GM23338 (cell line): ENCODE measurements around the gene CTNNAL1. TPM values are rescaled to one million over a fixed set of nuclear protein-coding genes. Genes with fewer than 3 reads are reported as not detected.

Experiments
- ATAC-seq: fragments of 200-7000 bp; cut with Tn5 transposase; 3 replicates; pipeline ENCODE4 v1.9.1; 2020
- DNase-seq: peaks from one replicate; pipeline ENCODE4 v3.0.0-alpha.2; 2015; ENCODE audit warnings: low spot score
- H2AFZ ChIP-seq: fragments of 200-600 bp; sonication (generic); 2 replicates; pipeline ENCODE4 v1.8.0; 2016; ENCODE audit warnings: antibody characterized with exemption, mild to moderate bottlenecking, moderate library complexity
- H3F3A ChIP-seq: fragments of 200-600 bp; sonication (generic); replicated peaks from 2 replicates; pipeline ENCODE4 v1.8.0; 2017; ENCODE audit warnings: antibody characterized with exemption, mixed run types, low read depth
- H3K27ac ChIP-seq: fragments of 200-600 bp; sonication (generic); 2 replicates; pipeline ENCODE4 v1.6.1; 2016; ENCODE audit warnings: low read depth
- H3K27me3 ChIP-seq: fragments of 200-600 bp; sonication (generic); 2 replicates; pipeline ENCODE4 v1.8.0; 2016; ENCODE audit warnings: mild to moderate bottlenecking, mixed run types, moderate library complexity; ENCODE audit not compliant: insufficient read depth
- H3K36me3 ChIP-seq: fragments of 200-600 bp; sonication (generic); 2 replicates; pipeline ENCODE4 v1.8.0; 2016; ENCODE audit warnings: mild to moderate bottlenecking; ENCODE audit not compliant: insufficient read depth
- H3K4me1 ChIP-seq: fragments of 200-600 bp; sonication (generic); 2 replicates; pipeline ENCODE4 v1.8.0; 2016; ENCODE audit warnings: mild to moderate bottlenecking, moderate library complexity; ENCODE audit not compliant: insufficient read depth
- H3K4me2 ChIP-seq: fragments of 200-600 bp; sonication (generic); 2 replicates; pipeline ENCODE4 v1.7.1; 2017; ENCODE audit warnings: mixed run types
- H3K4me3 ChIP-seq: fragments of 200-600 bp; sonication (generic); 2 replicates; pipeline ENCODE4 v1.6.1; 2016; ENCODE audit warnings: mixed run types
- H3K79me2 ChIP-seq: fragments of 200-600 bp; sonication (generic); replicated peaks from 2 replicates; pipeline ENCODE4 v1.8.0; 2017; ENCODE audit warnings: mild to moderate bottlenecking; ENCODE audit not compliant: insufficient read depth
- H3K9me2 ChIP-seq: fragments of 200-600 bp; sonication (generic); 2 replicates; pipeline ENCODE4 v1.8.0; 2017; ENCODE audit not compliant: insufficient read depth
- H4K20me1 ChIP-seq: fragments of 200-600 bp; sonication (generic); replicated peaks from 2 replicates; pipeline ENCODE4 v1.8.0; 2017; ENCODE audit warnings: mild to moderate bottlenecking; ENCODE audit not compliant: insufficient read depth
- H3K27ac Mint-ChIP-seq: 2 replicates; pipeline ENCODE4 v1.8.0; 2020; ENCODE audit warnings: inconsistent platforms, mild to moderate bottlenecking, moderate library complexity, mixed read lengths
- H3K27me3 Mint-ChIP-seq: 3 replicates; pipeline ENCODE4 v1.8.0; 2022; ENCODE audit warnings: low read depth, mild to moderate bottlenecking, moderate library complexity, mixed read lengths, inconsistent platforms; ENCODE audit not compliant: insufficient read depth, poor library complexity
- H3K36me3 Mint-ChIP-seq: 3 replicates; pipeline ENCODE4 v1.8.0; 2021; ENCODE audit warnings: low read depth, mild to moderate bottlenecking, inconsistent platforms, moderate library complexity, mixed read lengths
- H3K4me1 Mint-ChIP-seq: 3 replicates; pipeline ENCODE4 v1.8.0; 2020; ENCODE audit warnings: mild to moderate bottlenecking, inconsistent platforms, mixed read lengths
- H3K4me3 Mint-ChIP-seq: 3 replicates; pipeline ENCODE4 v1.8.0; 2021; ENCODE audit warnings: moderate library complexity, mild to moderate bottlenecking, inconsistent platforms, mixed read lengths
- H3K9me3 Mint-ChIP-seq: 3 replicates; pipeline ENCODE4 v1.8.0; 2020; ENCODE audit warnings: moderate library complexity, mild to moderate bottlenecking, inconsistent platforms, mixed read lengths
- CREB1 ChIP-seq: fragments of 250-450 bp; sonication (Bioruptor Pico); IDR thresholded peaks from 2 replicates; pipeline ENCODE4 v1.5.0; 2020; ENCODE audit warnings: low read depth, mild to moderate bottlenecking, moderate library complexity
- EZH2 ChIP-seq: fragments of 200-600 bp; sonication (generic); IDR thresholded peaks from one replicate; pipeline ENCODE4 v1.8.0; 2017; ENCODE audit warnings: antibody characterized with exemption, mild to moderate bottlenecking, low read depth; ENCODE audit not compliant: unreplicated experiment
- JUNB ChIP-seq: IDR thresholded peaks from one replicate; pipeline ENCODE4 v1.6.1; 2016; ENCODE audit warnings: antibody characterized with exemption; ENCODE audit not compliant: unreplicated experiment
- NANOG ChIP-seq: IDR thresholded peaks from 2 replicates; pipeline ENCODE4 v1.6.1; 2016; ENCODE audit warnings: antibody characterized with exemption, borderline replicate concordance
- POLR2AphosphoS5 ChIP-seq: IDR thresholded peaks from 2 replicates; pipeline ENCODE4 v1.6.1; 2016; ENCODE audit warnings: antibody characterized with exemption, low read depth
- STAT1 ChIP-seq: IDR thresholded peaks from one replicate; pipeline ENCODE4 v1.6.1; 2016; ENCODE audit warnings: antibody characterized with exemption; ENCODE audit not compliant: unreplicated experiment
- ZNF331 ChIP-seq: fragments of 250-450 bp; sonication (Bioruptor Pico); IDR thresholded peaks from 2 replicates; pipeline ENCODE4 v1.5.0; 2020; ENCODE audit warnings: low read depth, mild to moderate bottlenecking, moderate library complexity
- polyA plus RNA-seq: library from polyadenylated mRNA; unstranded; fragments of >200 nt; fragmentation: Nextera tagmentation; extraction: Ambion mirVana; gene quantifications from 2 replicates; pipeline ENCODE4 v1.2.1, GENCODE V29; 2016
- total RNA-seq: library from RNA; depleted of rRNA; stranded (reverse); fragments of >200 nt; shearing (Covaris generic); gene quantifications from 2 replicates; pipeline ENCODE4 v1.2.3, GENCODE V29; 2014
- TF ChIP-seq, protein P1 (sequence below): IDR thresholded peaks from 2 replicates; pipeline ENCODE4 v1.6.1; 2016; ENCODE audit warnings: antibody characterized with exemption
- TF ChIP-seq, protein P2 (sequence below): fragments of 250-450 bp; sonication (Bioruptor Pico); IDR thresholded peaks from 2 replicates; pipeline ENCODE4 v1.5.0; 2020; ENCODE audit warnings: mild to moderate bottlenecking, moderate library complexity
- TF ChIP-seq, protein P3 (sequence below): IDR thresholded peaks from one replicate; pipeline ENCODE4 v1.6.1; 2018; ENCODE audit warnings: antibody characterized with exemption; ENCODE audit not compliant: unreplicated experiment

The CTNNAL1 gene
- total and polyA plus RNA-seq, 2 experiments from 2014 or later = 63.0 to 211 TPM

DNA sequence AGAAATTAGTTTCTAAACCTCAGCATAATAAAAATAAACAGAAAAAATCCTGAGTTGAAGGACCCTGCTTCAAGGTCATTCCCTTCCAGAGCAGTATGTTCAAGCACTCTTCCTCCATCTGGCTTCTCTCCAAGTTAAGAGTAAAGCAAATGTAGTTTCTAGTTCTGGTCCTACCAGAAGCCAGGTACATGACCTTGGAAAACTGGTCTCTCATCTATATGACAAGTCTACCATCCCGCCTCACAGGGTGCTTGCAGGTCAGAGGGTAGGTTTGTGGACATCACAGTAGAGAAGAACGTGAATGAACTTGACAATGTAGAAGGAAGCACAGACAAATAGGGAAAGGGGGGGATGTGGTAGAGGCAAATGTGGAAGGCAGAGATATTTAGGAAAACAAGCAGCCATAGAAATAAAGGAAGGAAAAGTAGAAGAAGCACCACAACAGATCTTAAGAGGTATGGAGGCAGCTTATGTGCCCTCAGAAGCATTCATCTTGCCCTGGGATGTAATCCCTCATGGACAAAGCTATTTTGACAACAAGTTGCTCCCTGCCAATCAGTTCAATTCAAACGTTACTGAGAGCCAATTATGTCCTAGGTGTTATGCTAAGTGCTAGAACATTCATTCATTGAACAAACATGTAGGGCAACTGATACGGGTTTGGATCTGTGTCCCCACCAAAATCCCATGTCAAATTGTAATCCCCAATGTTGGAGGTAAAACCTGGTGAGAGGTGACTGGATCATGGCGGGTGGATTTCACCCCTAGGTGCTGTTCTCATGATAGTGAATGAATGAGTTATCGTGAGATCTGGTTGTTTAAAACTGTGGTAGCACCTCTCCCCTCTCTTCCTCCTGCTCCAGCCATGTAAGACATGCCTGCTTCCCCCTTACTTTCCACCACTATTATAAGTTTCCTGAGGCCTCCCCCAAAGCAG, 23.7 kb upstream of the CTNNAL1 start:
- Mint-ChIP-seq H3K4me1 (no peaks in the 10 kb centered on the region), H3K27ac (no peak overlapping the region), H3K36me3 (peaks cover 45% of the 10 kb centered on the region), H3K9me3 (no peaks in the 10 kb centered on the region), H3K4me3 (no peak overlapping the region), H3K27me3 (no peaks in the 10 kb centered on the region)
- Histone ChIP-seq H3K27me3 (no peaks in the 10 kb centered on the region), H4K20me1 (peaks cover 12% of the 10 kb centered on the region; the same call in 1 of the 2 replicates), H3K4me3 (no peak overlapping the region), H3K4me1 (no peaks in the 10 kb centered on the region), H3K36me3 (peaks cover 26% of the 10 kb centered on the region; the same call in 1 of the 2 replicates), H3K4me2 (no peak overlapping the region), H3K9me2 (no peaks in the 10 kb centered on the region), H3K27ac (no peak overlapping the region), H3K79me2 (no peaks in the 10 kb centered on the region), H2AFZ (no peak overlapping the region), H3F3A (no peaks in the 10 kb centered on the region)
- ATAC-seq (no peak), DNase-seq (no peak)
- TF ChIP-seq POLR2AphosphoS5 (no peak), NANOG (no peak), JUNB (no peak), EZH2 (no peak), ZNF331 (CRISPR knock-in tag) (no peak), CREB1 (CRISPR knock-in tag) (no peak), STAT1 (no peak)
- TF ChIP-seq, protein P1, sequence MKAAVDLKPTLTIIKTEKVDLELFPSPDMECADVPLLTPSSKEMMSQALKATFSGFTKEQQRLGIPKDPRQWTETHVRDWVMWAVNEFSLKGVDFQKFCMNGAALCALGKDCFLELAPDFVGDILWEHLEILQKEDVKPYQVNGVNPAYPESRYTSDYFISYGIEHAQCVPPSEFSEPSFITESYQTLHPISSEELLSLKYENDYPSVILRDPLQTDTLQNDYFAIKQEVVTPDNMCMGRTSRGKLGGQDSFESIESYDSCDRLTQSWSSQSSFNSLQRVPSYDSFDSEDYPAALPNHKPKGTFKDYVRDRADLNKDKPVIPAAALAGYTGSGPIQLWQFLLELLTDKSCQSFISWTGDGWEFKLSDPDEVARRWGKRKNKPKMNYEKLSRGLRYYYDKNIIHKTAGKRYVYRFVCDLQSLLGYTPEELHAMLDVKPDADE = no peak
- TF ChIP-seq, protein P2, sequence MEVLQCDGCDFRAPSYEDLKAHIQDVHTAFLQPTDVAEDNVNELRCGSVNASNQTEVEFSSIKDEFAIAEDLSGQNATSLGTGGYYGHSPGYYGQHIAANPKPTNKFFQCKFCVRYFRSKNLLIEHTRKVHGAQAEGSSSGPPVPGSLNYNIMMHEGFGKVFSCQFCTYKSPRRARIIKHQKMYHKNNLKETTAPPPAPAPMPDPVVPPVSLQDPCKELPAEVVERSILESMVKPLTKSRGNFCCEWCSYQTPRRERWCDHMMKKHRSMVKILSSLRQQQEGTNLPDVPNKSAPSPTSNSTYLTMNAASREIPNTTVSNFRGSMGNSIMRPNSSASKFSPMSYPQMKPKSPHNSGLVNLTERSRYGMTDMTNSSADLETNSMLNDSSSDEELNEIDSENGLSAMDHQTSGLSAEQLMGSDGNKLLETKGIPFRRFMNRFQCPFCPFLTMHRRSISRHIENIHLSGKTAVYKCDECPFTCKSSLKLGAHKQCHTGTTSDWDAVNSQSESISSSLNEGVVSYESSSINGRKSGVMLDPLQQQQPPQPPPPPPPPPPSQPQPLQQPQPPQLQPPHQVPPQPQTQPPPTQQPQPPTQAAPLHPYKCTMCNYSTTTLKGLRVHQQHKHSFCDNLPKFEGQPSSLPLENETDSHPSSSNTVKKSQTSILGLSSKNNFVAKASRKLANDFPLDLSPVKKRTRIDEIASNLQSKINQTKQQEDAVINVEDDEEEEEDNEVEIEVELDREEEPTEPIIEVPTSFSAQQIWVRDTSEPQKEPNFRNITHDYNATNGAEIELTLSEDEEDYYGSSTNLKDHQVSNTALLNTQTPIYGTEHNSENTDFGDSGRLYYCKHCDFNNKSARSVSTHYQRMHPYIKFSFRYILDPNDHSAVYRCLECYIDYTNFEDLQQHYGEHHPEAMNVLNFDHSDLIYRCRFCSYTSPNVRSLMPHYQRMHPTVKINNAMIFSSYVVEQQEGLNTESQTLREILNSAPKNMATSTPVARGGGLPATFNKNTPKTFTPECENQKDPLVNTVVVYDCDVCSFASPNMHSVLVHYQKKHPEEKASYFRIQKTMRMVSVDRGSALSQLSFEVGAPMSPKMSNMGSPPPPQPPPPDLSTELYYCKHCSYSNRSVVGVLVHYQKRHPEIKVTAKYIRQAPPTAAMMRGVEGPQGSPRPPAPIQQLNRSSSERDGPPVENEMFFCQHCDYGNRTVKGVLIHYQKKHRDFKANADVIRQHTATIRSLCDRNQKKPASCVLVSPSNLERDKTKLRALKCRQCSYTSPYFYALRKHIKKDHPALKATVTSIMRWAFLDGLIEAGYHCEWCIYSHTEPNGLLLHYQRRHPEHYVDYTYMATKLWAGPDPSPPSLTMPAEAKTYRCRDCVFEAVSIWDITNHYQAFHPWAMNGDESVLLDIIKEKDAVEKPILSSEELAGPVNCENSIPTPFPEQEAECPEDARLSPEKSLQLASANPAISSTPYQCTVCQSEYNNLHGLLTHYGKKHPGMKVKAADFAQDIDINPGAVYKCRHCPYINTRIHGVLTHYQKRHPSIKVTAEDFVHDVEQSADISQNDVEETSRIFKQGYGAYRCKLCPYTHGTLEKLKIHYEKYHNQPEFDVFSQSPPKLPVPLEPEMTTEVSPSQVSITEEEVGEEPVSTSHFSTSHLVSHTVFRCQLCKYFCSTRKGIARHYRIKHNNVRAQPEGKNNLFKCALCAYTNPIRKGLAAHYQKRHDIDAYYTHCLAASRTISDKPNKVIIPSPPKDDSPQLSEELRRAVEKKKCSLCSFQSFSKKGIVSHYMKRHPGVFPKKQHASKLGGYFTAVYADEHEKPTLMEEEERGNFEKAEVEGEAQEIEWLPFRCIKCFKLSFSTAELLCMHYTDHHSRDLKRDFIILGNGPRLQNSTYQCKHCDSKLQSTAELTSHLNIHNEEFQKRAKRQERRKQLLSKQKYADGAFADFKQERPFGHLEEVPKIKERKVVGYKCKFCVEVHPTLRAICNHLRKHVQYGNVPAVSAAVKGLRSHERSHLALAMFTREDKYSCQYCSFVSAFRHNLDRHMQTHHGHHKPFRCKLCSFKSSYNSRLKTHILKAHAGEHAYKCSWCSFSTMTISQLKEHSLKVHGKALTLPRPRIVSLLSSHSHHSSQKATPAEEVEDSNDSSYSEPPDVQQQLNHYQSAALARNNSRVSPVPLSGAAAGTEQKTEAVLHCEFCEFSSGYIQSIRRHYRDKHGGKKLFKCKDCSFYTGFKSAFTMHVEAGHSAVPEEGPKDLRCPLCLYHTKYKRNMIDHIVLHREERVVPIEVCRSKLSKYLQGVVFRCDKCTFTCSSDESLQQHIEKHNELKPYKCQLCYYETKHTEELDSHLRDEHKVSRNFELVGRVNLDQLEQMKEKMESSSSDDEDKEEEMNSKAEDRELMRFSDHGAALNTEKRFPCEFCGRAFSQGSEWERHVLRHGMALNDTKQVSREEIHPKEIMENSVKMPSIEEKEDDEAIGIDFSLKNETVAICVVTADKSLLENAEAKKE = no peak
- TF ChIP-seq, protein P3, sequence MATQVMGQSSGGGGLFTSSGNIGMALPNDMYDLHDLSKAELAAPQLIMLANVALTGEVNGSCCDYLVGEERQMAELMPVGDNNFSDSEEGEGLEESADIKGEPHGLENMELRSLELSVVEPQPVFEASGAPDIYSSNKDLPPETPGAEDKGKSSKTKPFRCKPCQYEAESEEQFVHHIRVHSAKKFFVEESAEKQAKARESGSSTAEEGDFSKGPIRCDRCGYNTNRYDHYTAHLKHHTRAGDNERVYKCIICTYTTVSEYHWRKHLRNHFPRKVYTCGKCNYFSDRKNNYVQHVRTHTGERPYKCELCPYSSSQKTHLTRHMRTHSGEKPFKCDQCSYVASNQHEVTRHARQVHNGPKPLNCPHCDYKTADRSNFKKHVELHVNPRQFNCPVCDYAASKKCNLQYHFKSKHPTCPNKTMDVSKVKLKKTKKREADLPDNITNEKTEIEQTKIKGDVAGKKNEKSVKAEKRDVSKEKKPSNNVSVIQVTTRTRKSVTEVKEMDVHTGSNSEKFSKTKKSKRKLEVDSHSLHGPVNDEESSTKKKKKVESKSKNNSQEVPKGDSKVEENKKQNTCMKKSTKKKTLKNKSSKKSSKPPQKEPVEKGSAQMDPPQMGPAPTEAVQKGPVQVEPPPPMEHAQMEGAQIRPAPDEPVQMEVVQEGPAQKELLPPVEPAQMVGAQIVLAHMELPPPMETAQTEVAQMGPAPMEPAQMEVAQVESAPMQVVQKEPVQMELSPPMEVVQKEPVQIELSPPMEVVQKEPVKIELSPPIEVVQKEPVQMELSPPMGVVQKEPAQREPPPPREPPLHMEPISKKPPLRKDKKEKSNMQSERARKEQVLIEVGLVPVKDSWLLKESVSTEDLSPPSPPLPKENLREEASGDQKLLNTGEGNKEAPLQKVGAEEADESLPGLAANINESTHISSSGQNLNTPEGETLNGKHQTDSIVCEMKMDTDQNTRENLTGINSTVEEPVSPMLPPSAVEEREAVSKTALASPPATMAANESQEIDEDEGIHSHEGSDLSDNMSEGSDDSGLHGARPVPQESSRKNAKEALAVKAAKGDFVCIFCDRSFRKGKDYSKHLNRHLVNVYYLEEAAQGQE = no peak
